HG03108 (cell line): Measurements from ENCODE around the gene EIF4E2.

Source experiments
- ATAC-seq: cut with Tn5 transposase; IDR thresholded peaks from one replicate; pipeline ENCODE4 v1.9.1; 2021; ENCODE audit warnings: moderate library complexity; ENCODE audit not compliant: unreplicated experiment

Gene EIF4E2

GRCh38 chr2:232588680-232589585 lies 38.4 kb downstream of the EIF4E2 start:
- ATAC-seq = no peak

GRCh38 chr2:232592772-232593395 lies 42.4 kb downstream of the EIF4E2 start:
- ATAC-seq = no peak

GRCh38 chr2:232593982-232594381 lies 43.5 kb downstream of the EIF4E2 start:
- ATAC-seq = no peak

- ATAC-seq = no peak
Observed at GRCh38 chr2:232597362-232598079, 47.0 kb downstream of the EIF4E2 start.

- no peak for ATAC-seq
Observed at GRCh38 chr2:232598293-232598692, 47.8 kb downstream of the EIF4E2 start.

- no peak for ATAC-seq
Observed at GRCh38 chr2:232600053-232600773, 49.7 kb downstream of the EIF4E2 start.

- ATAC-seq = no peak
Observed at GRCh38 chr2:232603283-232603682, 52.8 kb downstream of the EIF4E2 start.

- no peak for ATAC-seq
Observed at GRCh38 chr2:232604535-232604934, 54.0 kb downstream of the EIF4E2 start.

- ATAC-seq = no peak
Observed at GRCh38 chr2:232607011-232607410, 56.5 kb downstream of the EIF4E2 start.

- ATAC-seq = no peak
Observed at GRCh38 chr2:232609607-232610006, 59.1 kb downstream of the EIF4E2 start.

GRCh38 chr2:232610081-232610480 lies 59.6 kb downstream of the EIF4E2 start:
- ATAC-seq = no peak

- ATAC-seq = no peak
Observed at GRCh38 chr2:232611061-232611460, 60.6 kb downstream of the EIF4E2 start.

- ATAC-seq = no peak
Observed at GRCh38 chr2:232611559-232612218, 61.2 kb downstream of the EIF4E2 start.

- ATAC-seq = no peak
Observed at GRCh38 chr2:232613538-232614134, 63.1 kb downstream of the EIF4E2 start.

- ATAC-seq = no peak
Observed at GRCh38 chr2:232615339-232615738, 64.8 kb downstream of the EIF4E2 start.
